HS-27A (cell line): ENCODE measurements around the gene PREP.
"Not testable (repeated sequence)": the region's sequence is repeated elsewhere in the genome, so short reads cannot be mapped to it uniquely, and the experiment has no call there.

Experiments
- DNase-seq: peaks from one replicate; pipeline ENCODE4 v3.0.0-alpha.2; 2012; ENCODE audit warnings: low read depth, missing footprints

Gene PREP

GRCh38 chr6:105269390-105269789, 133.5 kb downstream of the PREP start:
- no peak for DNase-seq

- DNase-seq: no peak
Measured at GRCh38 chr6:105263685-105264610, 138.9 kb downstream of the PREP start.

- no peak for DNase-seq
Measured at GRCh38 chr6:105259913-105260889, 142.7 kb downstream of the PREP start.

GRCh38 chr6:105258816-105259215, 144.1 kb downstream of the PREP start:
- peak; percentile 4 for DNase-seq

GRCh38 chr6:105257340-105257739, 145.5 kb downstream of the PREP start:
- no peak for DNase-seq

GRCh38 chr6:105256619-105257018, 146.3 kb downstream of the PREP start:
- DNase-seq: no peak

GRCh38 chr6:105253787-105254186, 149.1 kb downstream of the PREP start:
- no peak for DNase-seq

- DNase-seq: no peak
Measured at GRCh38 chr6:105251689-105252088, 151.2 kb downstream of the PREP start.

- no peak for DNase-seq
Measured at GRCh38 chr6:105250533-105250932, 152.3 kb downstream of the PREP start.

- no peak for DNase-seq
Measured at GRCh38 chr6:105243487-105243886, 159.4 kb downstream of the PREP start.

GRCh38 chr6:105235155-105235554, 167.7 kb downstream of the PREP start:
- DNase-seq: no peak

GRCh38 chr6:105231771-105232170, 171.1 kb downstream of the PREP start:
- not testable (repeated sequence) for DNase-seq
